ENCODE measurements around the gene CITED1.

Gene CITED1

DNA sequence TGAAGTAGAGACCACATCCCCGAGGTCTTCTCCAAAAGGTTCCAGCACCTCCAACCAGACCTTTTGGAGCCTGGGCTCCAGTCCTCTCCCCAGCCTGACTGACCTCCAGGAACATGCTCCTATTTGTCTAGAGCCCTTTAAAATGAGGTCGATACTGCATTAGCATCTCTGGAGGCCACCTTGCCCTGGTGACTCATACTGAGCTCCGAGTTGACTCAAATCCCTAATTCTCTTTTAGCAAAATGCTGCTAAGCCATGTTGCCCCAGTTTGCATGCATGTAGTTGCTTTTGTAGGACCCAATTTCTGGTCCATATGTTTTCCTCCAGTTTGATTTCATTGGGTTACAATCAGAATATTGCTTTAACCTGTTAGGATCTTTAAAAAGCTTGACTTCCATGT lies 43.5 kb upstream of the CITED1 start:
- no peak overlapping the region for H3K4me2 ChIP-seq (ENCODE audit: low read depth, low read length)
- no peaks in the 10 kb centered on the region for H3K79me2 ChIP-seq (ENCODE audit: low read length)
- TF ChIP-seq, protein P1, sequence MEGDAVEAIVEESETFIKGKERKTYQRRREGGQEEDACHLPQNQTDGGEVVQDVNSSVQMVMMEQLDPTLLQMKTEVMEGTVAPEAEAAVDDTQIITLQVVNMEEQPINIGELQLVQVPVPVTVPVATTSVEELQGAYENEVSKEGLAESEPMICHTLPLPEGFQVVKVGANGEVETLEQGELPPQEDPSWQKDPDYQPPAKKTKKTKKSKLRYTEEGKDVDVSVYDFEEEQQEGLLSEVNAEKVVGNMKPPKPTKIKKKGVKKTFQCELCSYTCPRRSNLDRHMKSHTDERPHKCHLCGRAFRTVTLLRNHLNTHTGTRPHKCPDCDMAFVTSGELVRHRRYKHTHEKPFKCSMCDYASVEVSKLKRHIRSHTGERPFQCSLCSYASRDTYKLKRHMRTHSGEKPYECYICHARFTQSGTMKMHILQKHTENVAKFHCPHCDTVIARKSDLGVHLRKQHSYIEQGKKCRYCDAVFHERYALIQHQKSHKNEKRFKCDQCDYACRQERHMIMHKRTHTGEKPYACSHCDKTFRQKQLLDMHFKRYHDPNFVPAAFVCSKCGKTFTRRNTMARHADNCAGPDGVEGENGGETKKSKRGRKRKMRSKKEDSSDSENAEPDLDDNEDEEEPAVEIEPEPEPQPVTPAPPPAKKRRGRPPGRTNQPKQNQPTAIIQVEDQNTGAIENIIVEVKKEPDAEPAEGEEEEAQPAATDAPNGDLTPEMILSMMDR (IDR thresholded peaks at IDR 0.05; ENCODE audit: low read length): no peak
- TF ChIP-seq EZH2phosphoT487 (IDR thresholded peaks at IDR 0.05; ENCODE audit: low read length) (no peak), EZH2 (optimal IDR thresholded peaks at IDR 0.05; ENCODE audit: low read depth, low read length) (no peak)
- H3K27ac ChIP-seq (ENCODE audit: low read length): no peak overlapping the region
- H3K27me3 ChIP-seq (replicated peaks; ENCODE audit: insufficient read depth, low read length): no peaks in the 10 kb centered on the region
- H3F3A ChIP-seq (ENCODE audit: insufficient read depth, low read length): no peaks in the 10 kb centered on the region
- H3K36me3 ChIP-seq (replicated peaks; ENCODE audit: insufficient read depth, low read length): no peaks in the 10 kb centered on the region
- H4K20me1 ChIP-seq (ENCODE audit: insufficient read depth, low read length): no peaks in the 10 kb centered on the region
- no peak overlapping the region for H2AFZ ChIP-seq (ENCODE audit: low read length)
- no peaks in the 10 kb centered on the region for H3K9me3 ChIP-seq (replicated peaks; ENCODE audit: insufficient read depth, low read length)
- H3K9me2 ChIP-seq (replicated peaks; ENCODE audit: insufficient read depth, low read length): no peaks in the 10 kb centered on the region
- H3K4me3 ChIP-seq (ENCODE audit: low read length): no peak overlapping the region
- H3K4me1 ChIP-seq (ENCODE audit: low read length): no peaks in the 10 kb centered on the region
- DNase-seq: no peak
- no peak overlapping the region for H3K9ac ChIP-seq (ENCODE audit: low read length)

DNA sequence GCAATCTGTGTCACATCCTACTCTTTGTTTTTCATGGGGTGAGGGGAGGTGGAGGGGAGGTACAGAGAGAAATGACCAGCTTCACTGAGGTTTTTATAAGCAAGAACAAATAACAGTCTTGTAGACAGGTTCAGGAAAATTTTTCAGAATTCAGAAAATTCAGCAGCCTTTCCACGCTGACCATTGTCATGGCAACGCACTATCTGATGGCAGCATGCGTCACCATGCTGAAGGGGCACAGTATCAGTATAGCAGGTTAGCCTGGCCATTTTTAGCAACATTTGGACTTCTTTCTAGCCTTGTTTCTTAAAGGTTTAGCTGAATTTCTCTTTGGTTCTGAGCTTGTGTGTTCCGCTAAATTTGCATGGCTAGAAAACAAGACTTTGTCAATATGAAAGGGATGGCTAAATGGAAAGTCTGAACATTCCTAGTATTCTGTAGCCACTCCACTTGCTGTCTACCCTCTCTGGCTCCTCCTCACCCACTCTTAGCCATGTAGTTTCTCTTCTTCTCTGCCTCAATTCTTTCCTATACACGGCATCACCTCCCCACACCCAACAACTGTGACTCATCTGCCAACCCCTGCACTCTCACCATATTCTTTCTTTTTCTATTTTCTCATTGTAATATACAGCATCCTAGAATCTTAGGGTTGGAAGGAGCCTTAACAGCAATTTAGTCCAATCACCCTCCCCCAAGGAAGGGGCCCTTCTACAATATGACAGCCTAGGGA lies 42.7 kb upstream of the CITED1 start:
- DNase-seq: no peak
- no peaks in the 10 kb centered on the region for H3K36me3 ChIP-seq (replicated peaks; ENCODE audit: insufficient read depth, low read length)
- H3F3A ChIP-seq (ENCODE audit: insufficient read depth, low read length): no peaks in the 10 kb centered on the region
- TF ChIP-seq EZH2phosphoT487 (IDR thresholded peaks at IDR 0.05; ENCODE audit: low read length) (no peak), EZH2 (optimal IDR thresholded peaks at IDR 0.05; ENCODE audit: low read depth, low read length) (no peak)
- TF ChIP-seq, protein P1 (IDR thresholded peaks at IDR 0.05; ENCODE audit: low read length): no peak
- no peaks in the 10 kb centered on the region for H3K79me2 ChIP-seq (ENCODE audit: low read length)
- H3K9ac ChIP-seq (ENCODE audit: low read length): no peak overlapping the region
- no peak overlapping the region for H2AFZ ChIP-seq (ENCODE audit: low read length)
- H3K9me2 ChIP-seq (replicated peaks; ENCODE audit: insufficient read depth, low read length): no peaks in the 10 kb centered on the region
- no peaks in the 10 kb centered on the region for H4K20me1 ChIP-seq (ENCODE audit: insufficient read depth, low read length)
- H3K4me1 ChIP-seq (ENCODE audit: low read length): no peaks in the 10 kb centered on the region
- H3K4me2 ChIP-seq (ENCODE audit: low read depth, low read length): no peak overlapping the region
- H3K9me3 ChIP-seq (replicated peaks; ENCODE audit: insufficient read depth, low read length): no peaks in the 10 kb centered on the region
- H3K4me3 ChIP-seq (ENCODE audit: low read length): no peak overlapping the region
- no peak overlapping the region for H3K27ac ChIP-seq (ENCODE audit: low read length)
- H3K27me3 ChIP-seq (replicated peaks; ENCODE audit: insufficient read depth, low read length): no peaks in the 10 kb centered on the region

DNA sequence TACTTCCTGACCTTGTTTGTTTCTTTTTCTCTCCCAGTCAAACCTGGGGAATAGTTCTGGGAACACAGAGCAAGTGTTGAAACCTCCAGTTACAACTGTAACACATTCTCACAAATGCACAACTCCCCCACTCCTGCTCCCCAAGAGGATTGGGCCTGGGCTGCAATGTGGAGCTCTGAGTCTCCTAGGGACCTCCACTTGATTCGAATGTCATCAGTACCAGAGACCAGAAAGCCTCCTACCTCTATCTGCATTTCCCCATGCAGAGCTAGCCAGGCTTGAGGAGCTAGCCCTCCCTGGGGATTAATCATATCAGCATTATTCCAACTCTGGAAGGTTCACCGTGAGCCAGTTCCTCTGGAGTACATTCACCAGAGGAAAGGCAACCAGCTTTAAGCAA lies 41.7 kb upstream of the CITED1 start:
- Histone ChIP-seq H4K20me1 (ENCODE audit: insufficient read depth, low read length) (no peaks in the 10 kb centered on the region), H3K9me3 (replicated peaks; ENCODE audit: insufficient read depth, low read length) (no peaks in the 10 kb centered on the region), H2AFZ (ENCODE audit: low read length) (no peak overlapping the region), H3K4me3 (ENCODE audit: low read length) (no peak overlapping the region), H3K9me2 (replicated peaks; ENCODE audit: insufficient read depth, low read length) (no peaks in the 10 kb centered on the region), H3K79me2 (ENCODE audit: low read length) (no peaks in the 10 kb centered on the region), H3K4me1 (ENCODE audit: low read length) (no peaks in the 10 kb centered on the region), H3K27me3 (replicated peaks; ENCODE audit: insufficient read depth, low read length) (no peaks in the 10 kb centered on the region), H3F3A (ENCODE audit: insufficient read depth, low read length) (no peaks in the 10 kb centered on the region), H3K9ac (ENCODE audit: low read length) (no peak overlapping the region), H3K36me3 (replicated peaks; ENCODE audit: insufficient read depth, low read length) (no peaks in the 10 kb centered on the region), H3K27ac (ENCODE audit: low read length) (no peak overlapping the region), H3K4me2 (ENCODE audit: low read depth, low read length) (no peak overlapping the region)
- no peak for DNase-seq
- TF ChIP-seq, protein P1 (IDR thresholded peaks at IDR 0.05; ENCODE audit: low read length): no peak
- TF ChIP-seq EZH2phosphoT487 (IDR thresholded peaks at IDR 0.05; ENCODE audit: low read length): no peak
- no peak for TF ChIP-seq EZH2 (optimal IDR thresholded peaks at IDR 0.05; ENCODE audit: low read depth, low read length)

Measured in MM.1S (cell line).